ENCODE data around the gene LMO3.

- TF ChIP-seq CTCF (IDR thresholded peaks at IDR 0.05): no peak
- no peak for TF ChIP-seq POLR2A (IDR thresholded peaks at IDR 0.05)
- no peak for TF ChIP-seq POLR2AphosphoS5 (IDR thresholded peaks at IDR 0.05)
Measured at GRCh38 chr12:16618256-16618655, 12.3 kb upstream of the LMO3 start.

Measured in prostate gland (tissue), 2 donors.